Measurements from ENCODE around the gene PMS2. TPM values are rescaled to one million over a fixed set of nuclear protein-coding genes. Genes with fewer than 3 reads are reported as not detected.
"Not testable (repeated sequence)": the region's sequence is repeated elsewhere in the genome, so short reads cannot be mapped to it uniquely, and the experiment has no call there.

PMS2 gene
- total RNA-seq, 1 donor from 2014 or later: 15.1 TPM

DNA sequence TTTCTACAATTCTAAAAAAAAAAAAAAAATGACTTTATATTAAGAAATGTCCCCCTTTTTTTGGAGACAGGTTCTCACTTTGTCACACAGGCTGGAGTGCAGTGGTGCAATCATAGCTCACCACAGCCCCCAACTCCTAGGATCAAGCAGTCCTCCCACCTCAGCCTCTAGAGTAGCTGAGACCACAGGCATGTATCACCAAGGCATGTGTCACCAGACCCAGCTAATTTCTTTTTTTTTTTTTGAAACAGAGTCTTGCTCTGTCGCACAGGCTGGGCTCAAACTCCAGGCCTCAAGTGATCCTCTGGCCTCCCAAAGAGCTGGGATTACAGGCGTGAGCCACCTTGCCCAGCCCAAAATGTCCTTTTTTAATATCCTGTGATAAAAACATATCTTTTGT lies 84.7 kb downstream of the PMS2 start:
- DNase-seq (ENCODE audit: extremely low read depth, low read depth, low spot score): not testable (repeated sequence)

Other genes starting within 250 kb of the PMS2 start
- 38.6 and 49.8 TPM in 2 replicates for gene RNF216, start 227.4 kb downstream of the PMS2 start, total RNA-seq
- gene OCM, start 128.3 kb downstream of the PMS2 start, total RNA-seq: not detected in 2 replicates
- gene CCZ1, start 110.3 kb downstream of the PMS2 start, total RNA-seq: 68.1 and 76.3 TPM in 2 replicates
- gene RSPH10B, start 38.4 kb downstream of the PMS2 start, total RNA-seq: 0.05 TPM in 1 of 2 replicates, not detected in the other
- gene AIMP2, start 223 bp upstream of the PMS2 start, total RNA-seq: 69.5 and 71.4 TPM in 2 replicates
- not detected in 2 replicates for gene ANKRD61, start 22.3 kb upstream of the PMS2 start, total RNA-seq
- 129 and 167 TPM in 2 replicates for gene EIF2AK1, start 50.1 kb upstream of the PMS2 start, total RNA-seq
- 8.0 and 14.0 TPM in 2 replicates for gene USP42, start 95.9 kb upstream of the PMS2 start, total RNA-seq

Measured in glomerular endothelial cell (primary cell).